HG02798 (cell line): Measurements from ENCODE around the gene NRIP3.
A peak's percentile ranks its signal among the peaks of the same experiment; 100 is the strongest.

Experiments
- ATAC-seq: cut with Tn5 transposase; IDR thresholded peaks from one replicate; pipeline ENCODE4 v1.9.1; 2021; ENCODE audit warnings: mild to moderate bottlenecking; ENCODE audit not compliant: unreplicated experiment, poor library complexity

The NRIP3 gene

DNA sequence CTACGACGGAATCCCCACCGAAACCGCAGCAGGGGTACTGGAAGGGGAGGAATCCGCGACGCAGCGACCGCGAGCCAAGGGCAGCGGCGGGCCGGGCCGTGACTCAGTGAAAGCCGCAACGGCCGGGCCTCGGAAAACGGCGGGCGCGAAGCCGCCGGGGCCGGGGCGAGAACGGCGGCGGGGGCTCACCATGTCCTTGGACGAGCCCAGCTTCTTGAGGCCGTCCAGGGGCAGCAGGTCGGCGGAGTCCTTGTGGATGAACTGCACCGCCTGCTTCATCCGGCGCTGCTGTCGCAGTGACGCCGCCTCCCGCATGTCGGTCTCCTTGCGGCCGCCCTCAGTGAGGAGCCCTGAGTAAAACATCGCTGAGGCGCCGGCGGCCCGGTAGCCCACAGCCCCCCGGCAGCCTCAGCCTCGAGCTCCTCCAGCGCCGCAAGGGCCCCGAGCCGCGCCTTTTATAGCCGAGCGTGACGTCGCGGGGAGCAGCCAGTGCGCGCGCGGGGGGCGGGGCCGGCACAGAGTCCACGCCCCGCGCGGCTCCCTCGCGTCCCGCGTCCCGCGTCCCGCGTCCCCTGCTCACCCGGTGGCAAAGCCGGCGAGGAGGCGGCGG, at the start of gene NRIP3:
NRIP3 (minus strand) TSS at position 429 of the 610 bp plus-strand sequence; CDS start at position 363, 66 bp downstream.
- ATAC-seq: peak; percentile 74

DNA sequence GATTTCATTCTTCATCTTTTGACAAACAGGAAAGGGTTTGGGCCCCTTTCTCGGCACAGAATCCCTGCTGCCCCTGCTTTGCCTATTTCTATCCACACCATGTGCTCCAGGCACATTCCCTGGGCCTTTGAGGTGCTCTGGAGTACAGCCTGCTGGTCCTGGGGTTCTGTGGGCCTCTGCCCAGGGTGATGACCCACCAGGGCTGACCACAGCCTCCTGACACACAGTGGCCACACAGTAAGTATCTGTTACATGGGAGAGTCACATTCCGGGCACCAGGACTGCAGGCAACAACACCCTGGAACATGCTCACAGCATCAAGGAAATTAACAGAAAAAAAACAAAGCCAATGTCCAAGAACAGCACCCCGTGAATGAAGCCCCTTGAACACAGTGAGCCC, 48.5 kb upstream of the NRIP3 start:
- no peak for ATAC-seq

- no peak for ATAC-seq
These were observed 46.2 kb upstream of the NRIP3 start for GRCh38 chr11:9049959-9050358.

DNA sequence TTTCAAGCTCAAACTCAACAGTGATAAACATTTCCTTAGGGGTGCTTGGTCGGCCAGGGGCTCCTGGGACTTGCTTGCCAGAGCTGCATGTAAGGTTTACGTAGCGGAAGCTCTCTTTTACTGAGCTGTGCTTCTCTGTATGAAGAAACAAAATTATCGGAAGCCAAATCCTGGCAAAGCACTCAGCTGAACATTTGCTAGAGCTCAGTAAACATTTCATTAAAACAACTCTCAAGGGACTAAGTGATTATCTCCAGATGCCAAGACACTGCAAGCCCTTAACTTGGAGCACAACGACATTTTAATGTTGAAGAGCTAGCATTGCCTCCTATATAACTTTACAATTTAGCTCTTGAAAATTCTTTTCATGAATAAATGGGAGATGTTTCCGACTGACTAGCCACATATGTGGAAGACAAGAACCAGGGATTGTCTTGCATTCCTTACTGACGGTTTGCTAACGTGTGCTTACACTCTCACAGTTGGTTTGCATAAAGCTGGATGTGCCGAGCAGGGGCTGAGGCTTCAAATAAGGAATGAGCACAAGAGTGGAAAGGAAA, 44.2 kb upstream of the NRIP3 start:
- ATAC-seq: no peak

DNA sequence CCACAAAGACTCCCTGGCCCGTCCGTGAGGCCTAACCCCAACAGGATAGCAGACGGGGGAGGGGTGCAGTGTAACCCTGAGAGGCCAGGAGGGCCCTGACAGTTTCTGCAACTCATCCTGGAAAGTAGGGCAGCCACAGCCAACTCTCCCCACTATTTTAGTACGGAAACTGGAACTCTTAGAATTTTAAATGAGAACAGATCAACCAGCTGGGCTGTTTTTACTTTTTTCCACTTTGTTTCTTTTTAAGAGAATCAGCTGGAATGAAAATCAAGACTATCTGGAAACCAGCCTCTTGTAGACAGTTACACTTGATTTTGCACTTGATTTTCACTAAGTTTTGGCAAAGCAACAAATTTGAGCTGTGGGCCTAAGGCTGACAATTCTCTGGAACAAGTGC, 42.7 kb upstream of the NRIP3 start:
- no peak for ATAC-seq

DNA sequence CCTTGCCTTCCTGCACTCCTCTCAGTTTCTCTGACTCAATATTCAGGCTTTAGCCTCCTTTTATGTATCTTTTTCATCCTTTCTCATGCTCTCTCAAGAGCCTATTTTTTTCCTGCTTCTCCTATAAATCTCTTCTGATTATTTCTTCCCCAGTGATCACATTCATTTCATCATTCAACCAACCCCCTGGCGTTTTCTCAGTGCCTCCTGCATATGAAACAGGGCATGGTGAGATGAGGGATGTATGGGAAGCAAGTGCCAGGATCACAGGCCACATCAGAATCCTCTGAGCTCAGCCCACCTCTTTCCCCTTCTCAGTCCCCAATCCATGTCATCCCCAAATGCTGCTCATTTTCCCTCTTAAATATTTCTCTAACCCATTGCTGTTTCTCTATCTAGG, 38.7 kb upstream of the NRIP3 start:
- no peak for ATAC-seq

- no peak for ATAC-seq
These were observed 37.9 kb upstream of the NRIP3 start for GRCh38 chr11:9041747-9042146.

DNA sequence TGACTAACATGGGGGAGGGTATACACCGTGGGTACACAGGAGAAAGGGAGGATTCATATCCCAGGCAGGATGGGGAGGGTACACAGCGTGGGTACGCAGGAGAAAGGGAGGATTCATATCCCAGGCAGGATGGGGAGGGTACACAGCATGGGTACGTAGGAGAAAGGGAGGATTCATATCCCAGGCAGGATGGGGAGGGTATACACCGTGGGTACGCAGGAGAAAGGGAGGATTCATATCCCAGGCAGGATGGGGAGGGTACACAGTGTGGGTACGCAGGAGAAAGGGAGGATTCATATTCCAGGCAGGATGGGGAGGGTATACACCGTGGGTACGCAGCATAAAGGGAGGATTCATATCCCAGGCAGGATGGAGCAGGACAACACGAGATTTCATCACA, 36.6 kb upstream of the NRIP3 start:
- no peak for ATAC-seq

- ATAC-seq: no peak
These were observed 36.1 kb upstream of the NRIP3 start for GRCh38 chr11:9039863-9040262.

DNA sequence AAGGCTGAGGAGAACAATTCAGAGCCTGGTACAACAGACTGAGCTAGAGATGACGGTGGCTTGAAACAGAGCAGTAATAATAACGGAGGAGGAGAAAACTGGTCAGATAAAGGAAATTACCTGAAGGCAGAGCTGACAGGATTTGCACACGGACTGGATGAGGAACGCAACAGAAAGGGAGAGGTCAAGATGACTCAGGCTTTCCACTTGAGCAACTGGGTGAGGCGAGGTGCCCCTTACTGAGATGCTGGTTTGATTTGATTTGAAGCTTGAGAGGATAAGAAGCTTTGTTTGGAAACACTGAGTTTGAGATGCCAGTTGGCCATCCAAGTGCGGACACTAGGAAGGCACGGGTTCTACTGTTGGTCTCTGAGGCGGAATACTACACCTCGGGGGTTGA, 35.4 kb upstream of the NRIP3 start:
- ATAC-seq: no peak

- ATAC-seq: no peak
These were observed 34.7 kb upstream of the NRIP3 start for GRCh38 chr11:9038541-9038940.

GRCh38 chr11:9037963-9038362, 34.2 kb upstream of the NRIP3 start:
- no peak for ATAC-seq

- no peak for ATAC-seq
These were observed 33.4 kb upstream of the NRIP3 start for GRCh38 chr11:9037046-9037780.

DNA sequence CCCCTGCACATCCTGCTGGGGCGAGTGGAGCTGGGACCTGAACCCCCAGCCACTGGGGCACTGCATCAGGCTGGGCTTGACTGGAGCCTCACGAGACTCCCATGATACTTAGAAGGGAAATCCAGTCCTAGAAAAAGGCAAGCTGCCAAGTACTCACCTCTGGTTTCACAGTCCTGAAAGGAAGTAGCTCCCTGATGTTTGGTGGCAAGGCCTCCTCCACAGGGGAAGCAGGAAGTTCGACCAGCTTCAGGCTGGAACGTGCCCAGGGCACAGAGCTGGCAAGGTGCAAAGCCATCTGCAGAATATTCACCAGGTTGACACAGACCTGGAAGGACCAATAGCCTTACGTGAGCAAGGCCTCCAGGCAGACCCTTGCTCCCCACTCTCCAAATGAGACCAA, 26.8 kb upstream of the NRIP3 start:
- ATAC-seq: no peak

DNA sequence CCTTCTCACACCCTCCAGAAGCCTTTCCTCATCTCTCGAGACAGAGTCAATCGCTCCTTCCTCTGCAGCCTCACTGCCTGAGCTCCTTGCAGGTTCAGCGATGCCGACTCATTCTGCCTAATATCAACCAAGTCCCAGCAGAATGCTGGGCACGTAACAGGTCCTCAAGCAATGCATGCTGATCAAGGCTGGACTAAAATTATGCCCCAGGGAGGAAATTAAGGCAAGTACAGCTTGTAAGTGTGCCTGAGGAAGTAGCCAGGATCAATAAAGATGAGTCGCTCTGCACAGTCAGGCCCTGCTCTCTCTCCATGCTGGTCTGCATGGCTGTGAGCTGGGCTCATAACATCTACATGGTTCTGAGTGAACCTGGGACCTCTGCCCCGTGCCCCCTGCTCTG, 25.6 kb upstream of the NRIP3 start:
- ATAC-seq: no peak

GRCh38 chr11:9028581-9028980, 24.8 kb upstream of the NRIP3 start:
- ATAC-seq: no peak

DNA sequence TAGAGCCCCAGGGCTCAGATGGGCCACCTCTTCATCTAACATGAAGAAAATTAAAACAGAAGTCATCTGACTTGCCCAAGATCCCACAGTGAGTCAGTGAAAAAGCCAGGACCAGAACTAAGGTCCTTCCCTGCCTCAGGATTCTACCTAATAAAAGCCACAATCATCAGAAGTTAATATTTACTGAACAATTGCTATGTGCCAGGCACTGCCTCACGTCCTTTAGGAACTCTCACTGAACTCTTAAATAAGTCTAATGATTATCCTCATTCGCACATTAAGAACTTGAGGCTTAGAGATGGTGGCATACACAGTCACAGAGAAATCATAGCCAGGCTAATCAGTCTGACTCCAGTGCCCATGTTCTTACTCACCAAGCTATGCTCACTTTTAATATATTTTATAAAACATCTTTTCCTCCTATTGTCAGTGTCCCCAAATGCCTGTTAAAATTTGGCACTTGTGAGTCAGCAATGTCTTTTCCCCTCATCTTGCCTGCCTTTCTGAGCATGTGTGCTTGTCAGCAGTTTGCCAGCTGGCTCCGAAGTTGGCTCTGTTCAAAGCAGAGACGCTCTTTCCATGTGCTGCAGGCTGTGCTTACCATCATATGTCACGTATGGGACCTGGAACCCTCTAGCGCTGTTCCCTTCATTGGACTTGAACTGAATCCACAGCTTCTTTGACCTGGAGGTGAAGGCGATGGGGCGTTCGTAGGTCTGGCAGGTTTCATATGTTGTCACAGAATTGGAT, 21.5 kb upstream of the NRIP3 start:
- ATAC-seq: no peak

GRCh38 chr11:9022961-9023680, 19.3 kb upstream of the NRIP3 start:
- no peak for ATAC-seq

GRCh38 chr11:9020916-9021315, 17.1 kb upstream of the NRIP3 start:
- no peak for ATAC-seq

- ATAC-seq: no peak
These were observed 16.1 kb upstream of the NRIP3 start for GRCh38 chr11:9019861-9020260.

- no peak for ATAC-seq
These were observed 14.0 kb upstream of the NRIP3 start for GRCh38 chr11:9017773-9018172.
